SU-DHL-6 (cell line): ENCODE results near the gene PIK3C2G.

Experiments
- H2AFZ ChIP-seq: fragments of 200-600 bp; sonication (generic); 2 replicates; pipeline ENCODE4 v1.6.1; 2014; ENCODE audit warnings: low read depth, mild to moderate bottlenecking, moderate library complexity, mixed read lengths, antibody characterized with exemption, low read length; ENCODE audit not compliant: severe bottlenecking
- H3F3A ChIP-seq: fragments of 200-600 bp; shearing (Covaris generic); 2 replicates; pipeline ENCODE4 v1.6.0; 2016; ENCODE audit warnings: antibody characterized with exemption, mild to moderate bottlenecking; ENCODE audit not compliant: insufficient read depth
- H3K27ac ChIP-seq: fragments of 200-600 bp; sonication (generic); 2 replicates; pipeline ENCODE4 v1.5.1; 2016; ENCODE audit warnings: low read depth, mild to moderate bottlenecking, low read length, moderate library complexity, mixed read lengths
- H3K27me3 ChIP-seq: fragments of 200-600 bp; sonication (generic), shearing (Covaris generic); 2 replicates; pipeline ENCODE4 v1.6.0; 2014; ENCODE audit warnings: mild to moderate bottlenecking, low read length
- H3K36me3 ChIP-seq: fragments of 200-600 bp; sonication (generic); 2 replicates; pipeline ENCODE4 v1.6.1; 2014; ENCODE audit warnings: mild to moderate bottlenecking, low read length, mixed read lengths
- H3K4me2 ChIP-seq: fragments of 300-600, 200-600 bp; shearing (Covaris generic), sonication (generic); 2 replicates; pipeline ENCODE4 v1.6.0; 2014; ENCODE audit warnings: low read length, low read depth, mild to moderate bottlenecking; ENCODE audit not compliant: poor library complexity, severe bottlenecking
- H3K4me3 ChIP-seq: fragments of 200-600 bp; sonication (generic); 2 replicates; pipeline ENCODE4 v1.5.1; 2014; ENCODE audit warnings: antibody characterized with exemption, low read length, mild to moderate bottlenecking, mixed read lengths; ENCODE audit not compliant: insufficient read depth, poor library complexity, severe bottlenecking
- H3K79me2 ChIP-seq: fragments of 200-600 bp; sonication (generic); 2 replicates; pipeline ENCODE4 v1.6.1; 2014; ENCODE audit warnings: mild to moderate bottlenecking, low read length, moderate library complexity; ENCODE audit not compliant: insufficient read depth
- H3K9ac ChIP-seq: fragments of 200-600 bp; sonication (generic); 2 replicates; pipeline ENCODE4 v1.7.0; 2014; ENCODE audit warnings: mild to moderate bottlenecking, low read length
- H3K9me2 ChIP-seq: fragments of 200-600 bp; sonication (generic); replicated peaks from 2 replicates; pipeline ENCODE4 v1.6.1; 2014; ENCODE audit warnings: low read length; ENCODE audit not compliant: insufficient read depth
- H3K9me3 ChIP-seq: fragments of 200-600 bp; sonication (generic); 2 replicates; pipeline ENCODE4 v1.6.1; 2014; ENCODE audit warnings: low read length, mixed read lengths; ENCODE audit not compliant: insufficient read depth
- H4K20me1 ChIP-seq: fragments of 200-600 bp; sonication (generic); 2 replicates; pipeline ENCODE4 v1.6.1; 2014; ENCODE audit warnings: low read depth, mild to moderate bottlenecking, antibody characterized with exemption, low read length, moderate library complexity, mixed read lengths
- CTCF ChIP-seq: fragments of 200-600 bp; sonication (generic); IDR thresholded peaks from one replicate; pipeline ENCODE4 v1.5.1; 2017; ENCODE audit warnings: antibody characterized with exemption, mild to moderate bottlenecking, low read length, moderate library complexity; ENCODE audit not compliant: insufficient read depth, poor library complexity, severe bottlenecking
- EZH2phosphoT487 ChIP-seq: fragments of 200-600 bp; sonication (generic), shearing (Covaris generic); conservative IDR thresholded peaks from 2 replicates; pipeline ENCODE4 v1.6.1; 2018; ENCODE audit warnings: mild to moderate bottlenecking, antibody characterized with exemption, low read length, moderate library complexity, mixed read lengths

The PIK3C2G gene

GRCh38 chr12:18583655-18584054, 322.3 kb downstream of the PIK3C2G start:
- Histone ChIP-seq H3K9me3 (no peaks in the 10 kb centered on the region), H3K27me3 (no peaks in the 10 kb centered on the region), H3K36me3 (no peaks in the 10 kb centered on the region), H3K79me2 (no peaks in the 10 kb centered on the region), H2AFZ (no peak overlapping the region), H3K9ac (no peak overlapping the region), H4K20me1 (no peaks in the 10 kb centered on the region), H3K9me2 (no peaks in the 10 kb centered on the region), H3K4me2 (no peak overlapping the region), H3F3A (no peaks in the 10 kb centered on the region), H3K27ac (no peak overlapping the region), H3K4me3 (no peak overlapping the region)
- no peak for TF ChIP-seq EZH2phosphoT487
- no peak for TF ChIP-seq CTCF

DNA sequence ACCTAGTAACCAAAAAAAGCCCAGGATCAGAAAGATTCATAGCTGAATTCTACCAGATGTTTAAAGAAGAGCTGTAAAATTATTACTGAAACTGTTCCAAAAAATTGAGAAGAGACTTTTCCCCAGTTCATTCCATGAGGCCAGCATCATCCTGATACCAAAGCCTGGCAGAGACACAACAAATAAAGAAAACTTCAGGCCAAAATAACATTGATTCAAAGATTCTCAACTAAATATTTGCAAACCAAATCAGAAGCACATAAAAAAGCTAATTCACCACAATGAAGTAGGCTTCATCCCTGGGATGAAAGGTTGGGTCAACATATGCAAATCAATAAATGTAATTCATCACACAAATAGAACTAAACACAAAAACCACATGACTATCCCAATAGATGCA, 325.3 kb downstream of the PIK3C2G start:
- Histone ChIP-seq H3K4me2 (no peak overlapping the region), H2AFZ (no peak overlapping the region), H3K36me3 (no peaks in the 10 kb centered on the region), H3K9me3 (no peaks in the 10 kb centered on the region), H3K4me3 (no peak overlapping the region), H3K9ac (no peak overlapping the region), H3K27me3 (no peaks in the 10 kb centered on the region), H3F3A (no peaks in the 10 kb centered on the region), H3K9me2 (no peaks in the 10 kb centered on the region), H4K20me1 (no peaks in the 10 kb centered on the region), H3K27ac (no peak overlapping the region), H3K79me2 (no peaks in the 10 kb centered on the region)
- TF ChIP-seq CTCF (no peak), EZH2phosphoT487 (no peak)

GRCh38 chr12:18589316-18589715, 328.0 kb downstream of the PIK3C2G start:
- TF ChIP-seq CTCF: no peak
- no peak for TF ChIP-seq EZH2phosphoT487
- H3K9ac ChIP-seq: no peak overlapping the region
- H3K9me3 ChIP-seq: no peaks in the 10 kb centered on the region
- H3F3A ChIP-seq: no peaks in the 10 kb centered on the region
- no peaks in the 10 kb centered on the region for H3K36me3 ChIP-seq
- H3K27me3 ChIP-seq: no peaks in the 10 kb centered on the region
- no peaks in the 10 kb centered on the region for H3K79me2 ChIP-seq
- no peak overlapping the region for H3K27ac ChIP-seq
- no peak overlapping the region for H3K4me3 ChIP-seq
- no peaks in the 10 kb centered on the region for H3K9me2 ChIP-seq
- no peak overlapping the region for H2AFZ ChIP-seq
- H3K4me2 ChIP-seq: no peak overlapping the region
- no peaks in the 10 kb centered on the region for H4K20me1 ChIP-seq

DNA sequence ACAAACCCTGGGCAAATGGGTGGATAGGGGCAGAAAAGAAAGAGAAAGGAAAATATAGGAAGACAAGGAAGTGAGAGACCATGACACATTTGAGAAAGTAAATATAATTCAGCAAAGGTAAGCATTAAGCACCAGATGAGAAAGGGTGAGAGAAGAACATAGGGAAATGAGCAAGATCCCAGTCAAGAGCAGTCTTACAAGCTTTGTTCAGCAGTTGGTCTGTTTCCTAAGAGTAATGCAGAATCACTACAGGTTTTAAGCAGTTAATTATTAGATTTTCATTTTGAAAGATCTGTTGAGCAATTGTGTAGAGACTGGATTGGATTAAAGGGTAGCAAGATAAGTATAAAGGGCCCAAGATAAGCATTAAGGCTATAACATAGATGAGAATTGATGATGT, 330.2 kb downstream of the PIK3C2G start:
- Histone ChIP-seq H3K27ac (no peak overlapping the region), H3K79me2 (no peaks in the 10 kb centered on the region), H3K27me3 (no peaks in the 10 kb centered on the region), H3K9me3 (no peaks in the 10 kb centered on the region), H3K4me2 (no peak overlapping the region), H3K36me3 (no peaks in the 10 kb centered on the region), H4K20me1 (no peaks in the 10 kb centered on the region), H2AFZ (no peak overlapping the region), H3K9ac (no peak overlapping the region), H3F3A (no peaks in the 10 kb centered on the region), H3K4me3 (no peak overlapping the region), H3K9me2 (no peaks in the 10 kb centered on the region)
- TF ChIP-seq EZH2phosphoT487 (no peak), CTCF (no peak)
